Choroid plexus epithelial cell (primary cell): Measurements from ENCODE around the gene PHKB.
A peak's percentile ranks its signal among the peaks of the same experiment; 100 is the strongest.

Source experiments
- DNase-seq: peaks from one replicate; pipeline ENCODE4 v3.0.0-alpha.2; 2010; ENCODE audit warnings: low read depth
- H3K4me3 ChIP-seq: 2 replicates; pipeline ENCODE4 v1.5.1; 2011; ENCODE audit warnings: low read depth, mild to moderate bottlenecking, control low read depth, low read length, moderate library complexity
- TF ChIP-seq, protein P1 (sequence below): conservative IDR thresholded peaks from 2 replicates; pipeline ENCODE4 v1.5.1; 2011; ENCODE audit warnings: low read depth, mild to moderate bottlenecking, control low read depth, inconsistent platforms, low read length, moderate library complexity

PHKB gene

DNA sequence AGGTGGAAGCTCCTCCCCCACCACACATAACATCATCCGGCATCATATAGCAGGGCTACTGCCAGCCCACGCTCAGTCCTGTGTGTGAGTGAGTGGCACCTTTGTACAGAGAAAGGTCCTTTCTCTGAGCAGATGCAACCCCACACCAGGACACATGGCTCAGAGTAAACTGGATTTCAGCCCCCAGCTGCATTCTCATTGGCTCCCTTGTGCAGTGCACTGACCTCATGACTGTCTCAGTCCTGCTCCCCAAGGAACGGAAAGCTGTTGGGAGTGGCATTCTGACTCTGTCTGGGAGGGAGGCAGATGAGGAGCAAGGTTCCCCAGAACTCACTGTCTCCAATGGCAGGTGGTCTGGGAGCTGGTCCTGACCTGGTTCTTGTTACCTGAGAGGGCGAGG lies 244.1 kb downstream of the PHKB start:
- DNase-seq: no peak
- H3K4me3 ChIP-seq: no peak overlapping the region
- TF ChIP-seq, protein P1, sequence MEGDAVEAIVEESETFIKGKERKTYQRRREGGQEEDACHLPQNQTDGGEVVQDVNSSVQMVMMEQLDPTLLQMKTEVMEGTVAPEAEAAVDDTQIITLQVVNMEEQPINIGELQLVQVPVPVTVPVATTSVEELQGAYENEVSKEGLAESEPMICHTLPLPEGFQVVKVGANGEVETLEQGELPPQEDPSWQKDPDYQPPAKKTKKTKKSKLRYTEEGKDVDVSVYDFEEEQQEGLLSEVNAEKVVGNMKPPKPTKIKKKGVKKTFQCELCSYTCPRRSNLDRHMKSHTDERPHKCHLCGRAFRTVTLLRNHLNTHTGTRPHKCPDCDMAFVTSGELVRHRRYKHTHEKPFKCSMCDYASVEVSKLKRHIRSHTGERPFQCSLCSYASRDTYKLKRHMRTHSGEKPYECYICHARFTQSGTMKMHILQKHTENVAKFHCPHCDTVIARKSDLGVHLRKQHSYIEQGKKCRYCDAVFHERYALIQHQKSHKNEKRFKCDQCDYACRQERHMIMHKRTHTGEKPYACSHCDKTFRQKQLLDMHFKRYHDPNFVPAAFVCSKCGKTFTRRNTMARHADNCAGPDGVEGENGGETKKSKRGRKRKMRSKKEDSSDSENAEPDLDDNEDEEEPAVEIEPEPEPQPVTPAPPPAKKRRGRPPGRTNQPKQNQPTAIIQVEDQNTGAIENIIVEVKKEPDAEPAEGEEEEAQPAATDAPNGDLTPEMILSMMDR: no peak

DNA sequence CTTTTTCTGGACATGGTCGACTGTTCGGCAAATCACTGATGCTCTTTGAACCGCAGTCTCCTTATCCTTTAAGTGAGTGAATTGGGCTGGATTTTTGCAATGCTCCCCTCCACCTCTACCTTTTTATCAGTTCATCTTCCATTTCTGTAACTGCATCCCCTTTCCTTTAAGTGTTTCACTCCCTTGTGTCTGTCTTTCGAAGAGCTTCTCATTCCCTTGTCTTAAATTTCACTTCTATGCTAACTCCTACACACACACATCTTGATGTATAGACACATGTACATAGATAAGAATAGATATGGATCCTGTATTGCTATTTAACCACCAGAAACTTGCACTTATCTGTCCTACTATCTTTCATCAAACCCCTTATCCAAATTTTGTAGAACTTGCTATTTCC lies 250.7 kb downstream of the PHKB start:
- DNase-seq: no peak

DNA sequence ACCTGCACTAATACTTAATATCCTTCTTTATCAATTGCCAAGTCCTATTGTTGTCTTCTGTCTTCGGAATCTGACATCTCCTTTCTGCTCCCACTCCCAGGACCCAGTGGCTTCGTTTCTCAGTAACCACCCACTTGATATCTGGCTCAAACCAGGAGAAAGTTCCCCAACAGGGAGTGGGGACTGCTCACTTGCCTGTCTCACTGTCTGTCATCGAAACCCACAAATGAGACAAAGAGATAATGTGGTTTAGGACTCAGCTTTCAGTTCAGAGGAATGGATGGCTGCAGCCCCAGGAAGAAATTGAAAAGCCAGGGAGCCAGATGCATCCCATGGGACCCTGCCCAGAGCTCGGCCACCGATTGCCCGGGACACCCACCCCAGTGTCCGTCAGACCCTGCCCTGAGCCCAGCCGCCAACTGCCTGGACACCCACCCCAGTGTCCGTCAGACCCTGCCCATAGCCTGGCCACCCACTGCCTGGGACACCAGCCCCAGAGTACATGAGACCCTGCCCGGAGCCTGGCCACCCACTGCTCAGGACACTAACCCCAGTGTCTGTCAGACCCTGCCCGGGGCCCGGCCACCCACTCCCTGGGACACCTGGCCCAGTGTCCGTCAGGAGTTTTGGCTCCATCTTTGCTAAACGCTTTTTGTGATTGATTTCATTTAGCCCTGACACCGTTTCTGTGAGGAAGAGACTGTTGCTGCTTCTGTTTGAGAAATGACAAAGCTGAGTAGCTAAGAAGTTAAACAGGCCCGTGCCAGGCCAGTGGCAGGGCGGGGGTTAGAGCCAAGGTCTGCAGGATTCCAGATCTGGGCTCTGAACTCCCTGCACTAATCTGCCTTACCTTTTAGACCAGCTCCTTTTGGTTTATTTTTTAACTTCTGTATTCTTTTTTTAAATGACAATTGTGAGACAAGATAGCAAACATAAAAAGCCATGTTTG lies 251.4 kb downstream of the PHKB start:
- no peak for DNase-seq
- TF ChIP-seq, protein P1: no peak
- no peak overlapping the region for H3K4me3 ChIP-seq

More for the DNA sequence above, 250.7 kb downstream of the PHKB start:
- TF ChIP-seq, protein P1: no peak
- no peak overlapping the region for H3K4me3 ChIP-seq

DNA sequence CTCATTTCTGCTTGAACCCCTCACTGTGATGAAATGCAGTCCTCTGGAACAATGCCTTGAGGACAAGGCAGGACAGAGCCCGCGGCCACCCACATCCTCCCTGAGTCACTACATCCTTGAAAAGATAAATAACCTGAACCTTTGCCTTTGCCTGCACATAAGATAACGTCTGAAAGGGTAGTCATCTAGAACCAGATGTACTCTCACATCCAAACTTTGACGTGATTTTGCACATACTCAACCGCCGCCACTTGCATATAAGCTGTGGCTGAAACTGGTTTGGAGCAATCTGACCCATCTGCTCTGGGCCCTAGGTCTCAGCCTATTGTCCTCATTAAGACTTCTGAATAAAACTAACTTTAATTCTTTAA lies 252.1 kb downstream of the PHKB start:
- TF ChIP-seq, protein P1: no peak
- no peak overlapping the region for H3K4me3 ChIP-seq
- DNase-seq: peak; percentile 58

DNA sequence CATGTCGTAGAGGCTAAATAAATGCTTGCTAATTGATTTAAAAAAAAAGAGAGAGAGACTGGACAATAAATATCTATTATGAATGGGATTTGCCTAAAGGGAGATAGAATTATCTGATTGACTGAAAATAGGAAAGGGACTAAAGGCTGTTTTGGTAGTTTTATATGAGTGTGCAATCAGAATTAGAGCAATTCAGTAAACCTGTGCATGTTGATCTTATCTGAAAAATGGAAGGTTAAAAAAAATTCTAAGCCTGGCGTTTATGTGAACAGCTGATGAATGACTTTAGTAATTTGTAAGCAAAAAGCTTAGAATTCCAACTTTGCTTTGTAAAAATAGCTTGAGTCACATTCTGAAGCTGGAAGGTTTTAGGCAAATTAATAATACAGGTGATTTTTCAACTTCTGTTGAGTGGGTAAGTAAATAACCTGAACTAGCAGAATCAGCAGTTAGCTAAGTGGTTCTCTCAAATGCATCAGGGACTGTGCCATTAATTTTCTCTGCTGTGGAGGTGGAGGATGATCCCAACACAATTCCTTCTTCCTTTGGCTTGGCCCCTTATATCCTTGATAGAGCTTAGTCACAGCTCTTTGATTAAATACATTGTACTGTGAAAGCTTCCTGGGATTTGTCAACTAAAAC lies 254.4 kb downstream of the PHKB start:
- DNase-seq: no peak
- H3K4me3 ChIP-seq: no peak overlapping the region
- TF ChIP-seq, protein P1: no peak

DNA sequence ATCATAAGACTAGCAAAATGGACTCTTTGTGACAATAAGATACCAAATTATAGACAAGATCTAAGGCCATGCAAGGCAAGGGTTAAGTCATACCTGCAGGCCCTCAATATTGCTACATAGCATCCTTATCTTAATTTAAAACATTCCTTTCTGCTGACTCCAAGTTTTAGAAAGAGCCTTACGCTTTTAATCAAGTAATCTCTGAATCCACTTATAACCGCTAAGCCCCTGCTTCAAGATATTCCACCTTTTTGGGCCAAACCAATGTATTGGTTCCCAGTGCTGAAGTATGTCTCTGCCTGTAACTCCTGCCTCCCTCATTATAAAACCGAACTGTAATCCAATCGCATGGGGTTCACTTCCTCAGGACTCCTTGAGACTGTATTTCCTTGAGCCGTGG lies 255.4 kb downstream of the PHKB start:
- DNase-seq: no peak
- no peak overlapping the region for H3K4me3 ChIP-seq
- TF ChIP-seq, protein P1: no peak
